Superior temporal gyrus (tissue), 1 donor: ENCODE data around the gene HOXD11.

ENCODE experiments used
- DNase-seq: peaks from one replicate; pipeline ENCODE4 v3.0.0-alpha.2; 2016; ENCODE audit errors: extremely low spot score

The HOXD11 gene

GRCh38 chr2:176120364-176121189 lies 13.5 kb downstream of the HOXD11 start:
- DNase-seq, result no peak

GRCh38 chr2:176121190-176122051 lies 14.3 kb downstream of the HOXD11 start:
- no peak for DNase-seq

GRCh38 chr2:176122052-176122682 lies 15.1 kb downstream of the HOXD11 start:
- DNase-seq, result no peak

- no peak for DNase-seq
Measured at GRCh38 chr2:176122683-176123410, 15.8 kb downstream of the HOXD11 start, which contains the start of gene HOXD9. TSS of gene HOXD9 (plus strand) at chr2:176122719. CDS start at chr2:176122769, 50 bp downstream.

GRCh38 chr2:176123411-176124109 lies 16.5 kb downstream of the HOXD11 start:
- DNase-seq, result no peak

GRCh38 chr2:176124110-176124946 lies 17.2 kb downstream of the HOXD11 start:
- no peak for DNase-seq

GRCh38 chr2:176124947-176125771 lies 18.1 kb downstream of the HOXD11 start:
- no peak for DNase-seq

- DNase-seq, result no peak
Measured at GRCh38 chr2:176125772-176126054, 18.6 kb downstream of the HOXD11 start.

GRCh38 chr2:176126929-176127773 lies 20.1 kb downstream of the HOXD11 start:
- DNase-seq, result peak; percentile 91

GRCh38 chr2:176127774-176128072 lies 20.6 kb downstream of the HOXD11 start:
- no peak for DNase-seq

GRCh38 chr2:176128172-176128981 lies 21.3 kb downstream of the HOXD11 start:
- DNase-seq, result no peak

GRCh38 chr2:176128982-176129796 lies 22.1 kb downstream of the HOXD11 start, which contains the start of gene HOXD8:
TSS of gene HOXD8 (plus strand) at chr2:176129705. CDS start at chr2:176130367, 662 bp downstream.
- DNase-seq, result no peak

- DNase-seq, result no peak
Measured at GRCh38 chr2:176129813-176130146, 22.7 kb downstream of the HOXD11 start.

GRCh38 chr2:176130147-176130956 lies 23.3 kb downstream of the HOXD11 start:
- DNase-seq, result no peak

- no peak for DNase-seq
Measured at GRCh38 chr2:176130957-176131847, 24.1 kb downstream of the HOXD11 start.
